Activated CD4-positive, alpha-beta memory T cell treated with anti-CD3 and anti-CD28 coated beads for 36 hours (primary cell): ENCODE measurements around the gene C3orf20. TPM values are rescaled to one million over a fixed set of nuclear protein-coding genes. Genes with fewer than 3 reads are reported as not detected.
A peak's percentile ranks its signal among the peaks of the same experiment; 100 is the strongest.

Experiments used
- CTCF ChIA-PET: fragments of 350-600 bp; sonication (Branson Sonifier 250); formaldehyde crosslinking; loops from one replicate; lab custom pipeline; 2021; ENCODE audit warnings: antibody characterized with exemption, inconsistent platforms; lab: Charles Lee
- POLR2A ChIA-PET: fragments of 350-600 bp; sonication (Branson Sonifier 250); formaldehyde crosslinking; loops from one replicate; lab custom pipeline; 2021; ENCODE audit warnings: antibody characterized with exemption; lab: Charles Lee
- DNase-seq: peaks from one replicate; pipeline ENCODE4 v3.0.0-alpha.2; 2020
- H3K27ac Mint-ChIP-seq: one replicate; pipeline ENCODE4 v1.8.0; 2021; ENCODE audit warnings: mixed read lengths
- H3K27me3 Mint-ChIP-seq: one replicate; pipeline ENCODE4 v1.8.0; 2021; ENCODE audit warnings: mixed read lengths
- H3K36me3 Mint-ChIP-seq: one replicate; pipeline ENCODE4 v1.8.0; 2021; ENCODE audit warnings: mixed read lengths
- H3K4me1 Mint-ChIP-seq: one replicate; pipeline ENCODE4 v1.8.0; 2021; ENCODE audit warnings: low read depth, mixed read lengths
- H3K4me3 Mint-ChIP-seq: one replicate; pipeline ENCODE4 v1.8.0; 2021; ENCODE audit warnings: mild to moderate bottlenecking, mixed read lengths
- H3K9me3 Mint-ChIP-seq: one replicate; pipeline ENCODE4 v1.8.0; 2021; ENCODE audit warnings: mixed read lengths
- intact Hi-C: fragments of 100-400 bp; cut with micrococcal nuclease; formaldehyde crosslinking; loops from one replicate; pipeline ENCODE4 v1.15.1; 2023
- total RNA-seq, 2 experiments: library from RNA; stranded (reverse); gene quantifications; one replicate each; pipeline ENCODE4 v1.2.3, GENCODE V29; 2021

The C3orf20 gene
- total RNA-seq, 2 experiments from 2014 or later, result 0.07 to 0.12 TPM

GRCh38 chr3:14772533-14773138 lies 97.7 kb downstream of the C3orf20 start:
- intact Hi-C loops, result no loop called here
- ChIA-PET POLR2A (no interaction called here), CTCF (no interaction called here)
- DNase-seq, result no peak
- Mint-ChIP-seq H3K36me3 (no peaks in the 10 kb centered on the region), H3K4me1 (no peaks in the 10 kb centered on the region), H3K4me3 (no peak overlapping the region), H3K27me3 (peaks cover 1% of the 10 kb centered on the region), H3K9me3 (no peaks in the 10 kb centered on the region), H3K27ac (no peak overlapping the region)

- DNase-seq, result no peak
- intact Hi-C loops, result no loop called here
- Mint-ChIP-seq H3K27ac (no peak overlapping the region), H3K36me3 (no peaks in the 10 kb centered on the region), H3K4me1 (no peaks in the 10 kb centered on the region), H3K9me3 (peaks cover 3% of the 10 kb centered on the region), H3K4me3 (no peak overlapping the region), H3K27me3 (no peaks in the 10 kb centered on the region)
- ChIA-PET POLR2A (no interaction called here), CTCF (no interaction called here)
Measured at GRCh38 chr3:14773281-14773680, 98.3 kb downstream of the C3orf20 start.

- Mint-ChIP-seq H3K9me3 (peaks cover 7% of the 10 kb centered on the region), H3K4me1 (no peaks in the 10 kb centered on the region), H3K36me3 (no peaks in the 10 kb centered on the region), H3K27me3 (peaks cover under 1% of the 10 kb centered on the region), H3K4me3 (no peak overlapping the region), H3K27ac (no peak overlapping the region)
- no peak for DNase-seq
- intact Hi-C loops, result no loop called here
- CTCF ChIA-PET, result interaction anchor here (0.7 kb wide), 1 partner anchor 1520 kb away, joined by 3 read pairs; no protein-coding TSS in a partner anchor
- POLR2A ChIA-PET, result no interaction called here
Measured at GRCh38 chr3:14773691-14774128, 98.8 kb downstream of the C3orf20 start.

GRCh38 chr3:14774431-14774830 lies 99.5 kb downstream of the C3orf20 start:
- intact Hi-C loops, result no loop called here
- CTCF ChIA-PET, result interaction anchor here (0.6 to 0.7 kb wide), 2 partner anchors 255 to 1521 kb away, joined by 3 read pairs; no protein-coding TSS in a partner anchor
- POLR2A ChIA-PET, result no interaction called here
- Mint-ChIP-seq H3K27ac (no peak overlapping the region), H3K4me3 (no peak overlapping the region), H3K9me3 (peaks cover 13% of the 10 kb centered on the region), H3K36me3 (no peaks in the 10 kb centered on the region), H3K27me3 (peaks cover 3% of the 10 kb centered on the region), H3K4me1 (no peaks in the 10 kb centered on the region)
- no peak for DNase-seq

GRCh38 chr3:14775011-14775410 lies 100.1 kb downstream of the C3orf20 start:
- Mint-ChIP-seq H3K9me3 (peaks cover 13% of the 10 kb centered on the region), H3K4me3 (no peak overlapping the region), H3K4me1 (no peaks in the 10 kb centered on the region), H3K36me3 (no peaks in the 10 kb centered on the region), H3K27ac (no peak overlapping the region), H3K27me3 (peaks cover 3% of the 10 kb centered on the region)
- intact Hi-C loops, result no loop called here
- CTCF ChIA-PET, result no interaction called here
- POLR2A ChIA-PET, result no interaction called here
- DNase-seq, result no peak

- Mint-ChIP-seq H3K27ac (no peak overlapping the region), H3K36me3 (no peaks in the 10 kb centered on the region), H3K9me3 (peaks cover 13% of the 10 kb centered on the region), H3K4me3 (no peak overlapping the region), H3K27me3 (peaks cover 3% of the 10 kb centered on the region), H3K4me1 (no peaks in the 10 kb centered on the region)
- CTCF ChIA-PET, result no interaction called here
- DNase-seq, result no peak
- POLR2A ChIA-PET, result no interaction called here
- intact Hi-C loops, result no loop called here
Measured at GRCh38 chr3:14775563-14775962, 100.6 kb downstream of the C3orf20 start.

- Mint-ChIP-seq H3K4me1 (no peaks in the 10 kb centered on the region), H3K9me3 (peaks cover 13% of the 10 kb centered on the region), H3K27me3 (peaks cover 3% of the 10 kb centered on the region), H3K36me3 (no peaks in the 10 kb centered on the region), H3K27ac (no peak overlapping the region), H3K4me3 (no peak overlapping the region)
- ChIA-PET POLR2A (no interaction called here), CTCF (no interaction called here)
- no peak for DNase-seq
- intact Hi-C loops, result no loop called here
Measured at GRCh38 chr3:14779069-14779685, 104.2 kb downstream of the C3orf20 start.

- CTCF ChIA-PET, result interaction anchor here (0.6 to 2.7 kb wide), 7 partner anchors 10 to 288 kb away, joined by 3 to 13 read pairs (median 3); partner anchors contain the start of gene CCDC174
- Mint-ChIP-seq H3K9me3 (peaks cover 13% of the 10 kb centered on the region), H3K4me3 (no peak overlapping the region), H3K4me1 (no peaks in the 10 kb centered on the region), H3K27me3 (peaks cover 7% of the 10 kb centered on the region), H3K27ac (no peak overlapping the region), H3K36me3 (no peaks in the 10 kb centered on the region)
- intact Hi-C loops, result loop anchor here (5.0 kb wide), 1 partner anchor 149 kb away; no protein-coding TSS in a partner anchor
- DNase-seq, result peak; percentile 50
- POLR2A ChIA-PET, result no interaction called here
Measured at GRCh38 chr3:14780927-14781507, 106.1 kb downstream of the C3orf20 start.

- intact Hi-C loops, result loop anchor here (5.0 kb wide), 1 partner anchor 151 kb away; no protein-coding TSS in a partner anchor
- H3K36me3 Mint-ChIP-seq, result no peaks in the 10 kb centered on the region
- ChIA-PET POLR2A (no interaction called here), CTCF (interaction anchor here (1.3 kb wide), 1 partner anchor 9 kb away, joined by 3 read pairs; no protein-coding TSS in a partner anchor)
- H3K27ac Mint-ChIP-seq, result no peak overlapping the region
- no peak for DNase-seq
- no peak overlapping the region for H3K4me3 Mint-ChIP-seq
- H3K27me3 Mint-ChIP-seq, result peaks cover 15% of the 10 kb centered on the region
- peaks cover 8% of the 10 kb centered on the region for H3K9me3 Mint-ChIP-seq
- H3K4me1 Mint-ChIP-seq, result no peaks in the 10 kb centered on the region
Measured at GRCh38 chr3:14783480-14784086, 108.6 kb downstream of the C3orf20 start.

- Mint-ChIP-seq H3K4me3 (no peak overlapping the region), H3K27me3 (peaks cover 11% of the 10 kb centered on the region), H3K36me3 (no peaks in the 10 kb centered on the region), H3K9me3 (peaks cover 2% of the 10 kb centered on the region), H3K4me1 (no peaks in the 10 kb centered on the region), H3K27ac (no peak overlapping the region)
- CTCF ChIA-PET, result interaction anchor here (1.3 kb wide), 1 partner anchor 8 kb away, joined by 3 read pairs; no protein-coding TSS in a partner anchor
- DNase-seq, result no peak
- POLR2A ChIA-PET, result no interaction called here
- intact Hi-C loops, result loop anchor here (5.0 kb wide), 1 partner anchor 152 kb away; no protein-coding TSS in a partner anchor
Measured at GRCh38 chr3:14784087-14784681, 109.2 kb downstream of the C3orf20 start.

GRCh38 chr3:14785207-14786155 lies 110.5 kb downstream of the C3orf20 start:
- Mint-ChIP-seq H3K4me3 (no peak overlapping the region), H3K4me1 (no peaks in the 10 kb centered on the region), H3K36me3 (no peaks in the 10 kb centered on the region), H3K9me3 (no peaks in the 10 kb centered on the region), H3K27me3 (peaks cover 19% of the 10 kb centered on the region), H3K27ac (no peak overlapping the region)
- DNase-seq, result no peak
- intact Hi-C loops, result no loop called here
- ChIA-PET POLR2A (no interaction called here), CTCF (no interaction called here)
